WTC11 (cell line): Measurements from ENCODE around the gene TFEB.

Experiments
- CREB1 ChIP-seq: sonication (generic); formaldehyde crosslinking; IDR thresholded peaks from 2 replicates; pipeline ENCODE4 v1.8.0; 2023; ENCODE audit warnings: mild to moderate bottlenecking, missing genetic modification reagents
- ESRRA ChIP-seq: sonication (generic); formaldehyde crosslinking; IDR thresholded peaks from 2 replicates; pipeline ENCODE4 v1.8.1; 2022; ENCODE audit warnings: mild to moderate bottlenecking, missing genetic modification reagents, borderline replicate concordance
- FOXK1 ChIP-seq: sonication (generic); formaldehyde crosslinking; IDR thresholded peaks from 2 replicates; pipeline ENCODE4 v1.8.0; 2022; ENCODE audit warnings: mild to moderate bottlenecking, moderate library complexity, missing genetic modification reagents
- GRHL2 ChIP-seq: fragments of 250-450 bp; sonication (Bioruptor Pico); IDR thresholded peaks from 2 replicates; pipeline ENCODE4 v1.8.0; 2022; ENCODE audit warnings: mild to moderate bottlenecking, moderate library complexity; ENCODE audit not compliant: insufficient replicate concordance, severe bottlenecking
- NFYB ChIP-seq: sonication (generic); formaldehyde crosslinking; conservative IDR thresholded peaks from 2 replicates; pipeline ENCODE4 v1.8.0; 2022; ENCODE audit warnings: low read depth, missing genetic modification reagents
- RELA ChIP-seq: sonication (generic); formaldehyde crosslinking; IDR thresholded peaks from 2 replicates; pipeline ENCODE4 v1.8.1; 2022; ENCODE audit warnings: missing genetic modification reagents, mild to moderate bottlenecking, borderline replicate concordance
- SMAD4 ChIP-seq: sonication (generic); formaldehyde crosslinking; IDR thresholded peaks from 2 replicates; pipeline ENCODE4 v1.8.0; 2022; ENCODE audit warnings: mild to moderate bottlenecking, missing genetic modification reagents
- SP1 ChIP-seq: sonication (generic); formaldehyde crosslinking; conservative IDR thresholded peaks from 2 replicates; pipeline ENCODE4 v1.8.1; 2022; ENCODE audit warnings: missing genetic modification reagents
- STAT6 ChIP-seq: sonication (generic); formaldehyde crosslinking; conservative IDR thresholded peaks from 2 replicates; pipeline ENCODE4 v1.8.1; 2023; ENCODE audit warnings: mild to moderate bottlenecking, low read depth, missing genetic modification reagents, moderate library complexity
- ZNF232 ChIP-seq: sonication (generic); formaldehyde crosslinking; IDR thresholded peaks from 2 replicates; pipeline ENCODE4 v1.8.0; 2022; ENCODE audit warnings: mild to moderate bottlenecking, missing genetic modification reagents
- ZNF317 ChIP-seq: sonication (generic); formaldehyde crosslinking; IDR thresholded peaks from 2 replicates; pipeline ENCODE4 v1.8.1; 2023; ENCODE audit warnings: low read depth, mild to moderate bottlenecking, moderate library complexity, missing genetic modification reagents, borderline replicate concordance
- TF ChIP-seq, protein P1 (sequence below): sonication (generic); formaldehyde crosslinking; IDR thresholded peaks from 2 replicates; pipeline ENCODE4 v1.8.0; 2022; ENCODE audit warnings: mild to moderate bottlenecking, missing genetic modification reagents
- TF ChIP-seq, protein P2 (sequence below): fragments of 200-600 bp; IDR thresholded peaks from 2 replicates; pipeline ENCODE4 v1.8.0; 2022; ENCODE audit warnings: antibody characterized with exemption
- TF ChIP-seq, protein P3 (sequence below): sonication (generic); formaldehyde crosslinking; IDR thresholded peaks from 2 replicates; pipeline ENCODE4 v1.8.1; 2022; ENCODE audit warnings: missing genetic modification reagents, borderline replicate concordance

GRCh38 chr6:41641352-41641925 lies 94.0 kb downstream of the TFEB start:
- TF ChIP-seq, protein P1, sequence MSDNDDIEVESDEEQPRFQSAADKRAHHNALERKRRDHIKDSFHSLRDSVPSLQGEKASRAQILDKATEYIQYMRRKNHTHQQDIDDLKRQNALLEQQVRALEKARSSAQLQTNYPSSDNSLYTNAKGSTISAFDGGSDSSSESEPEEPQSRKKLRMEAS (CRISPR knock-in tag) = no peak
- TF ChIP-seq FOXK1 (CRISPR knock-in tag) = no peak
- TF ChIP-seq ZNF317 (CRISPR knock-in tag) = no peak
- no peak for TF ChIP-seq SP1 (CRISPR knock-in tag)
- TF ChIP-seq ZNF232 = no peak
- no peak for TF ChIP-seq RELA (CRISPR knock-in tag)
- TF ChIP-seq, protein P2, sequence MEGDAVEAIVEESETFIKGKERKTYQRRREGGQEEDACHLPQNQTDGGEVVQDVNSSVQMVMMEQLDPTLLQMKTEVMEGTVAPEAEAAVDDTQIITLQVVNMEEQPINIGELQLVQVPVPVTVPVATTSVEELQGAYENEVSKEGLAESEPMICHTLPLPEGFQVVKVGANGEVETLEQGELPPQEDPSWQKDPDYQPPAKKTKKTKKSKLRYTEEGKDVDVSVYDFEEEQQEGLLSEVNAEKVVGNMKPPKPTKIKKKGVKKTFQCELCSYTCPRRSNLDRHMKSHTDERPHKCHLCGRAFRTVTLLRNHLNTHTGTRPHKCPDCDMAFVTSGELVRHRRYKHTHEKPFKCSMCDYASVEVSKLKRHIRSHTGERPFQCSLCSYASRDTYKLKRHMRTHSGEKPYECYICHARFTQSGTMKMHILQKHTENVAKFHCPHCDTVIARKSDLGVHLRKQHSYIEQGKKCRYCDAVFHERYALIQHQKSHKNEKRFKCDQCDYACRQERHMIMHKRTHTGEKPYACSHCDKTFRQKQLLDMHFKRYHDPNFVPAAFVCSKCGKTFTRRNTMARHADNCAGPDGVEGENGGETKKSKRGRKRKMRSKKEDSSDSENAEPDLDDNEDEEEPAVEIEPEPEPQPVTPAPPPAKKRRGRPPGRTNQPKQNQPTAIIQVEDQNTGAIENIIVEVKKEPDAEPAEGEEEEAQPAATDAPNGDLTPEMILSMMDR = no peak
- TF ChIP-seq GRHL2 (CRISPR knock-in tag) = no peak
- TF ChIP-seq, protein P3, sequence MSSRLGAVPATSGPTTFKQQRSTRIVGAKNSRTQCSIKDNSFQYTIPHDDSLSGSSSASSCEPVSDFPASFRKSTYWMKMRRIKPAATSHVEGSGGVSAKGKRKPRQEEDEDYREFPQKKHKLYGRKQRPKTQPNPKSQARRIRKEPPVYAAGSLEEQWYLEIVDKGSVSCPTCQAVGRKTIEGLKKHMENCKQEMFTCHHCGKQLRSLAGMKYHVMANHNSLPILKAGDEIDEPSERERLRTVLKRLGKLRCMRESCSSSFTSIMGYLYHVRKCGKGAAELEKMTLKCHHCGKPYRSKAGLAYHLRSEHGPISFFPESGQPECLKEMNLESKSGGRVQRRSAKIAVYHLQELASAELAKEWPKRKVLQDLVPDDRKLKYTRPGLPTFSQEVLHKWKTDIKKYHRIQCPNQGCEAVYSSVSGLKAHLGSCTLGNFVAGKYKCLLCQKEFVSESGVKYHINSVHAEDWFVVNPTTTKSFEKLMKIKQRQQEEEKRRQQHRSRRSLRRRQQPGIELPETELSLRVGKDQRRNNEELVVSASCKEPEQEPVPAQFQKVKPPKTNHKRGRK = no peak
- no peak for TF ChIP-seq CREB1 (CRISPR knock-in tag)
- TF ChIP-seq ESRRA (CRISPR knock-in tag) = no peak
- no peak for TF ChIP-seq SMAD4 (CRISPR knock-in tag)
- TF ChIP-seq NFYB (CRISPR knock-in tag) = no peak
- no peak for TF ChIP-seq STAT6 (CRISPR knock-in tag)
